ENCODE results near the gene SDCBP2.

GRCh38 chr20:1309439-1309847 is 19.5 kb downstream of the SDCBP2 start:
- TF ChIP-seq POLR2AphosphoS5 (IDR thresholded peaks at IDR 0.05; ENCODE audit: low read depth, low read length), result no peak
- TF ChIP-seq, protein P1, sequence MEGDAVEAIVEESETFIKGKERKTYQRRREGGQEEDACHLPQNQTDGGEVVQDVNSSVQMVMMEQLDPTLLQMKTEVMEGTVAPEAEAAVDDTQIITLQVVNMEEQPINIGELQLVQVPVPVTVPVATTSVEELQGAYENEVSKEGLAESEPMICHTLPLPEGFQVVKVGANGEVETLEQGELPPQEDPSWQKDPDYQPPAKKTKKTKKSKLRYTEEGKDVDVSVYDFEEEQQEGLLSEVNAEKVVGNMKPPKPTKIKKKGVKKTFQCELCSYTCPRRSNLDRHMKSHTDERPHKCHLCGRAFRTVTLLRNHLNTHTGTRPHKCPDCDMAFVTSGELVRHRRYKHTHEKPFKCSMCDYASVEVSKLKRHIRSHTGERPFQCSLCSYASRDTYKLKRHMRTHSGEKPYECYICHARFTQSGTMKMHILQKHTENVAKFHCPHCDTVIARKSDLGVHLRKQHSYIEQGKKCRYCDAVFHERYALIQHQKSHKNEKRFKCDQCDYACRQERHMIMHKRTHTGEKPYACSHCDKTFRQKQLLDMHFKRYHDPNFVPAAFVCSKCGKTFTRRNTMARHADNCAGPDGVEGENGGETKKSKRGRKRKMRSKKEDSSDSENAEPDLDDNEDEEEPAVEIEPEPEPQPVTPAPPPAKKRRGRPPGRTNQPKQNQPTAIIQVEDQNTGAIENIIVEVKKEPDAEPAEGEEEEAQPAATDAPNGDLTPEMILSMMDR (IDR thresholded peaks at IDR 0.05; ENCODE audit: control extremely low read depth in 1 of 3, insufficient read depth in 1 of 3, low read depth in 1 of 3, low read length in 3 of 3), result peak; percentile 52 to 63 (median 60)
- peak; percentile 58 to 61 for TF ChIP-seq RAD21 (IDR thresholded peaks at IDR 0.05 in 1 of 2, conservative IDR thresholded peaks at IDR 0.05 in 1 of 2; ENCODE audit: low read depth in 2 of 2, low read length in 2 of 2)
- no peak for TF ChIP-seq EP300 (IDR thresholded peaks at IDR 0.05; ENCODE audit: borderline replicate concordance in 1 of 2, low read depth in 2 of 2, low read length in 2 of 2)
- TF ChIP-seq EZH2 (IDR thresholded peaks at IDR 0.05; ENCODE audit: low read depth, low read length, severe bottlenecking), result no peak
- no peak for TF ChIP-seq GTF2F1 (IDR thresholded peaks at IDR 0.05; ENCODE audit: borderline replicate concordance, low read depth, low read length)
- TF ChIP-seq JUN (IDR thresholded peaks at IDR 0.05; ENCODE audit: low read depth, low read length), result no peak
- TF ChIP-seq NRF1 (IDR thresholded peaks at IDR 0.05; ENCODE audit: low read depth, low read length), result no peak
- no peak for TF ChIP-seq CEBPB (IDR thresholded peaks at IDR 0.05; ENCODE audit: low read depth, low read length)
- TF ChIP-seq, protein P2, sequence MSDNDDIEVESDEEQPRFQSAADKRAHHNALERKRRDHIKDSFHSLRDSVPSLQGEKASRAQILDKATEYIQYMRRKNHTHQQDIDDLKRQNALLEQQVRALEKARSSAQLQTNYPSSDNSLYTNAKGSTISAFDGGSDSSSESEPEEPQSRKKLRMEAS (IDR thresholded peaks at IDR 0.05), result peak; percentile 68
- no peak for TF ChIP-seq ZNF274 (IDR thresholded peaks at IDR 0.05; ENCODE audit: borderline replicate concordance, extremely low read depth, low read length)

All from H1 (cell line).